Glutamatergic neuron (in vitro differentiated cells): ENCODE data around the gene CTTNBP2. TPM values are rescaled to one million over a fixed set of nuclear protein-coding genes. Genes with fewer than 3 reads are reported as not detected.

Experiments used
- DNase-seq: peaks from one replicate; pipeline ENCODE4 v3.0.0; 2022
- H3K27ac Mint-ChIP-seq: one replicate; pipeline ENCODE4 v1.8.0; 2020; ENCODE audit warnings: mild to moderate bottlenecking, mixed read lengths, inconsistent platforms; ENCODE audit not compliant: unreplicated experiment
- H3K27me3 Mint-ChIP-seq: one replicate; pipeline ENCODE4 v1.8.0; 2020; ENCODE audit warnings: mild to moderate bottlenecking, moderate library complexity, mixed read lengths, inconsistent platforms; ENCODE audit not compliant: unreplicated experiment
- H3K36me3 Mint-ChIP-seq: one replicate; pipeline ENCODE4 v1.8.0; 2020; ENCODE audit warnings: mild to moderate bottlenecking, mixed read lengths, inconsistent platforms; ENCODE audit not compliant: unreplicated experiment
- H3K4me1 Mint-ChIP-seq: one replicate; pipeline ENCODE4 v1.8.0; 2020; ENCODE audit warnings: mild to moderate bottlenecking, low read depth, mixed read lengths, inconsistent platforms; ENCODE audit not compliant: unreplicated experiment
- H3K4me3 Mint-ChIP-seq: one replicate; pipeline ENCODE4 v1.8.0; 2020; ENCODE audit warnings: mild to moderate bottlenecking, mixed read lengths, inconsistent platforms; ENCODE audit not compliant: unreplicated experiment
- H3K9me3 Mint-ChIP-seq: one replicate; pipeline ENCODE4 v1.8.0; 2020; ENCODE audit warnings: mild to moderate bottlenecking, moderate library complexity, mixed read lengths, inconsistent platforms; ENCODE audit not compliant: unreplicated experiment
- CTCF ChIP-seq: fragments of 200-600 bp; sonication (generic); IDR thresholded peaks from one replicate; pipeline ENCODE4 v1.5.0; 2021; ENCODE audit not compliant: partially characterized antibody, unreplicated experiment
- total RNA-seq: library from RNA; stranded (reverse); fragmentation: NEBNext Ultra II Directional; extraction: Animal tissue kit (Norgen Biotek cat#: 25700); gene quantifications from one replicate; pipeline ENCODE4 v1.2.1, GENCODE V29; 2021; ENCODE audit not compliant: unreplicated experiment

The CTTNBP2 gene
- total RNA-seq, 1 donor from 2014 or later = 22.2 TPM

- no peaks in the 10 kb centered on the region for H3K4me1 Mint-ChIP-seq
- no peak for DNase-seq
Measured at GRCh38 chr7:117854186-117854585, 19.1 kb downstream of the CTTNBP2 start.

GRCh38 chr7:117848941-117849340 is 24.3 kb downstream of the CTTNBP2 start:
- Mint-ChIP-seq H3K4me3 (no peak overlapping the region), H3K4me1 (no peaks in the 10 kb centered on the region), H3K36me3 (peaks cover 8% of the 10 kb centered on the region), H3K27ac (no peak overlapping the region), H3K27me3 (no peaks in the 10 kb centered on the region), H3K9me3 (peaks cover 2% of the 10 kb centered on the region)
- no peak for DNase-seq
- TF ChIP-seq CTCF = no peak

More at GRCh38 chr7:117854186-117854585, 19.1 kb downstream of the CTTNBP2 start:
- TF ChIP-seq CTCF = no peak
- Mint-ChIP-seq H3K36me3 (no peaks in the 10 kb centered on the region), H3K4me3 (no peak overlapping the region), H3K27ac (no peak overlapping the region), H3K9me3 (no peaks in the 10 kb centered on the region), H3K27me3 (no peaks in the 10 kb centered on the region)

- peaks cover 8% of the 10 kb centered on the region for H3K36me3 Mint-ChIP-seq
- H3K4me3 Mint-ChIP-seq = no peak overlapping the region
- DNase-seq = no peak
- no peaks in the 10 kb centered on the region for H3K4me1 Mint-ChIP-seq
- no peak for TF ChIP-seq CTCF
- no peak overlapping the region for H3K27ac Mint-ChIP-seq
- peaks cover 2% of the 10 kb centered on the region for H3K9me3 Mint-ChIP-seq
- no peaks in the 10 kb centered on the region for H3K27me3 Mint-ChIP-seq
Measured at GRCh38 chr7:117844678-117845077, 28.6 kb downstream of the CTTNBP2 start.

- H3K27ac Mint-ChIP-seq = no peak overlapping the region
- H3K4me1 Mint-ChIP-seq = no peaks in the 10 kb centered on the region
- peaks cover 8% of the 10 kb centered on the region for H3K36me3 Mint-ChIP-seq
- no peak for TF ChIP-seq CTCF
- H3K9me3 Mint-ChIP-seq = peaks cover 2% of the 10 kb centered on the region
- H3K27me3 Mint-ChIP-seq = peaks cover 2% of the 10 kb centered on the region
- DNase-seq = no peak
- no peak overlapping the region for H3K4me3 Mint-ChIP-seq
Measured at GRCh38 chr7:117841611-117842010, 31.6 kb downstream of the CTTNBP2 start.

- no peak for TF ChIP-seq CTCF
- no peak for DNase-seq
- no peak overlapping the region for H3K27ac Mint-ChIP-seq
- no peak overlapping the region for H3K4me3 Mint-ChIP-seq
- peaks cover 2% of the 10 kb centered on the region for H3K27me3 Mint-ChIP-seq
- H3K36me3 Mint-ChIP-seq = peaks cover 8% of the 10 kb centered on the region
- no peaks in the 10 kb centered on the region for H3K4me1 Mint-ChIP-seq
- peaks cover 2% of the 10 kb centered on the region for H3K9me3 Mint-ChIP-seq
Measured at GRCh38 chr7:117841011-117841410, 32.2 kb downstream of the CTTNBP2 start.
